NCI-H510A treated with DMSO at 0.1 percent for 48 hours (cell line): ENCODE measurements around the gene CACNA1C.

Experiments
- DNase-seq: peaks from one replicate; lab custom pipeline; 2025; lab: John Stamatoyannopoulos, UW

Gene CACNA1C

DNA sequence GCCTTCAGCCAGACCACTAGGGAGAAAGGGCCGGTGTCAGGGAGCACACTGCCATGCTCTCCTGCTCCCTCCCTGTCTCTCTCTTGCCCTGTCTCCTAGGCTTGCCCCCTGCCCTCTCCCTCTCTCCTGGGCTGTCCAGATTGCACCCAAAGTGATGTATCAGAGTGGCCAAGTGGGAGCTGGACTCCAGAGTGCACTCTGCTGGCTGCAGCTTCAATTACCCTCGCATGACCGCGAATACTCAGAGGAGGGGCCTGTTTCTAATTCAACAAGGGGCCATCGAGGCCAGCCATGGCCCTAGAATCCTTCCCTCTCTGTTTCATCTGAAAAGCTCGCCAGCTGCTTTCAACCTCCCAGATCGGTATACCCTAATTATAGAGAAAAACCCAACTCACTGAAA lies 535.6 kb downstream of the CACNA1C start:
- DNase-seq = no peak

DNA sequence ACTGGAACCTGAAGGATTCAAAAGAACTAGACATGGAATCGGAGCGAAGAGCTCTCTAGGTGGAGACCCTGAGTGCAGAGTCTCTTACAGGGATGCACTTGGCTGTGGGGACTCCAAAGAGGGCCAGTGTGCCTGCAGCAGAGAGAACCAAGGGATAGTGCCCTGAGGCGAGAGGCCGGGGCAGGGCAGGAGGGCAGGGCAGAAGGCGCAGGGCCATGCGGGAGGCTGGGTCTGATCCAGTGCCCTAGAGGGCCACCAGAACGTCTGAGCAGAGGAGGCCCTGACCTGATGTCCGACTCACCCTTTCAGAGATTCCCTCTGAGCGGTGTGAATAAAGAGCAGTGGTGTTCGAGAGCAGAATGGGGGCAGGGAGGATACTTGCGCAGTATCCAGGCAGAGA lies 536.6 kb downstream of the CACNA1C start:
- DNase-seq = no peak

DNA sequence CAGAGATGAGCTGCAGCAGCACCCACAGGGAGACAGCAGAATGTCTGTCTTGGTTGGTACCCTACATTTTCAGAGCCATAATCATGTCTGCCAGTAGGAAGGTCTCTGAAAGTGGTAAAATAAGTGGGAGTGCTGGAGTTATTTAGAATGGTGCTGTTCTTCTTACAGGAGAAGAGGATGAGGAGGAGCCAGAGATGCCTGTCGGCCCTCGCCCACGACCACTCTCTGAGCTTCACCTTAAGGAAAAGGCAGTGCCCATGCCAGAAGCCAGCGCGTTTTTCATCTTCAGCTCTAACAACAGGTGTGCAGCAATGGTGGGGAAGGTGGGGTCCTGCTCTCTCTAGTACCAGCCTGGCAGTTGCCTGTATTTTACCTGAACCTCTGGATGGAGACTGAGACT lies 540.3 kb downstream of the CACNA1C start:
- DNase-seq = no peak

DNA sequence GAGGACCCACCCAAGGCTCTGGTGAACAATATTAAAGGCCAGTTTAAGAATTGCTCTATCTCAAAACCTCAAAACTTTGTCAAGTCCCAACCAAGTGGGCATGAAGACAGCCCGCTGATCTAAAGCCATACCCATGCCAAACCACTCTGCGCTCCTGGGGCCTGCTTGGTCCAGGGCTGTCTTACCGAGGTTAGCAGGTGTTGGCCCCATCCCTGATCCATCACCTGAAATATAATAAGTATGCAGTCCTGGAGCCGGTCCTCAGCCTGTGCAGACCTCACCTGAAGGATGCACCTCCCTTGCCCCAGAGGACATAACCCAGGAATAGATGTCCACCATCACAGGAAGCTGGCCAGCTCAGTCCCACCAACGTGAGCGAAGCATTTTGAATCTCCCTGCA lies 543.7 kb downstream of the CACNA1C start:
- DNase-seq = no peak

DNA sequence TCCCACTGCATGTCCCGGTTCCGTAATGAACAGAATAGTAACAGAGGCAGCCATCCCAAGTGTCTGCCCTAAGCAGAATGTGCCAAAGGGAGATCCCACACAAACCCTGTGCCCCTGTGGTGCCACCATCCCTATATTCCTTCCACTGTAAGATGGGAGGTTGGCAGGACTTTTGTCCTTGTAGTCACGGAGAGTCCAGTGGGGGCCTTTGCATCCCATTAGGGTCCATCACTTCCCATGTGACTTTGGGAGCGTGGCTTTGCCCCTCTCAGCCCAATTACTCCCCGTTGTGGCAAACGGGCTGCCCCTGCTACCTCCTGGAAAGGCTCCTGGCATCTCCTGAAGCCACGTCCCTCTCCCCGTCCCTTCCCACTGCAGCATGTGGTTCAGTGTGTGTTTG lies 552.5 kb downstream of the CACNA1C start:
- no peak for DNase-seq

DNA sequence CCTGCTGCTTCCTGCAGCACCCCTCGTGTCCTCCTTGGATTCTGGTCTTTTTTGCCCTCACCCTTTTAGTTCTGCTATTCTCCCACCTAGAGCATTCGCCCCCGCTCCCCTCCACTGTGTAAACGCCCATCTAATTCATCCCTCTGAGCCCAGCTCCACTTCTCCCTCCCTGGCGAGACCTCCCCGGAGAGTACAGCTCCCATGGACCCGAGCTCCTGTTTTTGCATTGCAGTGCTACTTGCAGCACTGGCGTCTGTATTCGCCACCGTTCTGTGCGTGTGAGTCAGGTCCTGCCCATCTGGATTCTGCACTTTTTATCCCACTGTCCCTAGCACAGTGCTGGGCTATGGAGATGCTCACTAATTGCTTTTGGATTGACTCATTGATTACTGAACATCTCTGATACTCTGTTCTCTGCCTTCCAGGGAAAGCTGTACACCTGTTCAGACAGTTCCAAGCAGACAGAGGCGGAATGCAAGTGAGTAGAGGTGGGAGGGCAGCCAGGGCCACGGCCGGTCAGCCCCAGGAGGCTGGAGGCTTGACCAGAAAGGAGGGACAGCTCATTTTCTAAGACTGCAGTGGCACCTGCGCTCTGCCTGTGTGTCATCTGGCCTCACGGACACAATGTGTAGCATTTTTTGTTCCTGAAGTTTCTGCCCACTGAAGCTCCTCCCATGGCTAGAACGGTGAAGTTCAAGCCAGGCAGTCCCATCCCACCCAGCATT lies 553.6 kb downstream of the CACNA1C start:
- no peak for DNase-seq

DNA sequence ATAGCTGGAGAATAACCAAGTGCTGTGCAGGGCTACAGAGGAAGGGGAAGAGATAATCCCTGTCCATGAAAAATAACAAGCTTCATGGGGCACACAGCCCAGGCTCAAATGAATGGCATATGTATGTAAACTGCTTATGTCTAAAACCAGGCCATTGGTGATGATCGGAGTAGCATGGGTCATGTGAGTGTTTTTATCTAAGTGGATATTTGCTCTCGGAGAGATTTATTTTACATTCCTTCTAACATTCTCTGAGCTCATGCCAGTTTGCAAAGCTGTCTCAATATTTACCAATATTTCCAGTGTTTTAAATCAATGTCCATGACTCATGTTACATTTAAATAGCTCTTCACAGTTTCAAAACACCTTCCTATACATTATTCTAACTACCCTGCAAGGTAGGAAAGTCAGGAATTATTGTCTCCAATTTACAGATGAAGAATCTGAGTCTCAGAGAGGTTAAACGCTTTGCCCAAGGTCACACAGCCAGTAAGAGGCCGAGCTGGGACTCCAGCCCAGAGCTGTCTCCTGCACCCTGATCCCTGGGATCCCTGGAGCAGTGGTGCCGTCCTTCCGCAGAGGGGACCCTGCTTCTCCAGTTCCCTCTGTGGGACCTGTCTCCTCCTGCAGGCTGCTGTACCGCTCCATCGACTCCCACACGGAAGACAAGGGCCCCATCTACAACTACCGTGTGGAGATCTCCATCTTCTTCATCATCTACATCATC lies 555.3 kb downstream of the CACNA1C start:
- DNase-seq = no peak

DNA sequence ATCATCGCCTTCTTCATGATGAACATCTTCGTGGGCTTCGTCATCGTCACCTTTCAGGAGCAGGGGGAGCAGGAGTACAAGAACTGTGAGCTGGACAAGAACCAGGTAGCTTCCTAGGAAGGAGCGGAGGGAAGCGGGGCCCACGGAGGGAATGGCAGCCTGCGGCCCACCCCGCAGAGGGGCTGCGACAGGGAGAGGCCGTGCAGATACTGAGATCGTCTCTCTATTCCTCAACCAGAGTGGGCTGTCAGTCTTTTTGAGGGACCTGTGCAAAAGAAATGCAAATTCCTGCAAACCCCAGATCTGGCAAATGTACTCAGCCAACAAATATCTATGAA lies 555.8 kb downstream of the CACNA1C start:
- no peak for DNase-seq

DNA sequence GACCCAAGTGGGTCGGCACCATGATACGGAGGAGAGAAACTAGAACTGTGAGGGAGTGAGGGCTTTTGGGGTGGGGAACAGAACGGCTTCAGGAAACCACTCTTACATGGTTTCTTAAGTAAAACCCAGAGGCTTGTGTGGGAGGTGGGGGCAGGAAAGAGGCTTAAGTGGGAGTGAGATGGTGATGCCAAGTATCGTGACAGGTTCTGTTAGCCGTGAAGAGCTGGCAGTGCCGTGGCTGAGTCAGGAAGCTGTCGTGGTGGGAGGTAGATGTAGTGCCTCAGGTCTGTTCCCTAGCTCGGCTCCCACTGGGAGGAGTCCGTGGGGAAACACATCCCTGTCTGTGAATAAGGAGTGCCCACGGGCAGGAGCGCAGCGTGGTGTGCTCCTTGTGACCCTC lies 556.2 kb downstream of the CACNA1C start:
- no peak for DNase-seq

DNA sequence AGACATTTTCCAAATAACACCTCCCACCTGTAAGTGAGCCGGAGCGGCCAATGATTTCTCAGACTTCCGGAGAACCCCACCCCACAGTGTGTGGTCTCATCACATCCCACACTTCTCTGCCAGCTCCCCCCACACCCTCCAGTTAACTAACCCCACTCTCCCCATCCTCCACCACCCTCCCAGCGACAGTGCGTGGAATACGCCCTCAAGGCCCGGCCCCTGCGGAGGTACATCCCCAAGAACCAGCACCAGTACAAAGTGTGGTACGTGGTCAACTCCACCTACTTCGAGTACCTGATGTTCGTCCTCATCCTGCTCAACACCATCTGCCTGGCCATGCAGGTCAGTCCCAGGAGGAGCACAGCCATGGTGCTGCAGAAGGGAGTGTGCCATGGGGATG lies 557.6 kb downstream of the CACNA1C start:
- no peak for DNase-seq

DNA sequence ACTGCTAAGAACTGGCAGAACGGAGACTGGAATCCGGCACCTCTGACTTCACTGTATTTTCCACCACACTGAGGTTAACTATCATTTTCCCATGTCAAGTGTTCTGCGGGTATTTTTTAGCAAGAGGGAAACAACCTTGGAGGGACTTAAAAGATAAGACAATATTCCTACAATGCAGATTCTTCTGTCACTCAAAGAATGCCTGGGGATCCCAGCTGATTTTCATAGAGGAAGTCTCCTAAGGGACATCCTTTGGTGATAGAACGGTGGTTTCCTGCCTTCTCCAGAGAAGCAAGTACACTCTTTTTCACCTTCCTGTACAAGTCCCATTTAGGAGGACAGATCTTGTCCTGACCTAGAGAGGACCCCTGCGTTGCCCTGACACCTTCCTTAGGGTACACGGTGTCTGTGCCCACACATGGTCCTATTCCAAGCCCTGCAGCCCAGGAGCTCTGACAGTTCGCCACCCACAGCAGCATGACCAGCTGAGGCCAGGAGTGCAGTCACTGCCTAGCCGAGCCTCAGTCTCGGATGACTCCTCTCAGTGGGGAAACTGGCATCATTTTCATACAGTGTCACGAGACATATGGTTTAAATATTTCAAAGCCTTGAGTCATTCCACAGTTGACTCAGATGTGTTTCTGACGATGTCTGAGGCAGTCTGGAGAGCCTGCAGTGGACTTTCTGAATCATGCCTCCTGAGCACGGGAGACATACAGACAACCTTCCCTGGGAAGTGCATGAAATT lies 560.7 kb downstream of the CACNA1C start:
- DNase-seq = no peak

DNA sequence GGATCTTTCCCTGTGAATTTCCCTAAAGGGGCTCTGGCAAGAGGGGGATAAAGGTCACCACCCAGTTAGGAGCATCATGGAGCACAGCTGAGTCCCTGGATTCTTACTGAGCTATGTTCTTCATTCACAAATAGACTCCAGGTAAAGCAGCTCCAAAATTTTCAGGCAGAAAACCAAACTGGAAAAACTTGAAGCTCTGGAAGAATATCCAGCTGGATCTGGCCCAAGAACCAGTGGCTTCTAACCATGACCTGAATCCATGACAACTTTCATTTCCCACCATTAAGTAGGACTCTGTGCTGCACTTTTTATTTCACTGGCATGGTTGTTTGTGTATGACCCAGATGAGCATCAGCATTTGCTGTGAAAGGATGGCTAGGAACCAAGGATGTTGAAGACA lies 561.6 kb downstream of the CACNA1C start:
- DNase-seq = no peak

DNA sequence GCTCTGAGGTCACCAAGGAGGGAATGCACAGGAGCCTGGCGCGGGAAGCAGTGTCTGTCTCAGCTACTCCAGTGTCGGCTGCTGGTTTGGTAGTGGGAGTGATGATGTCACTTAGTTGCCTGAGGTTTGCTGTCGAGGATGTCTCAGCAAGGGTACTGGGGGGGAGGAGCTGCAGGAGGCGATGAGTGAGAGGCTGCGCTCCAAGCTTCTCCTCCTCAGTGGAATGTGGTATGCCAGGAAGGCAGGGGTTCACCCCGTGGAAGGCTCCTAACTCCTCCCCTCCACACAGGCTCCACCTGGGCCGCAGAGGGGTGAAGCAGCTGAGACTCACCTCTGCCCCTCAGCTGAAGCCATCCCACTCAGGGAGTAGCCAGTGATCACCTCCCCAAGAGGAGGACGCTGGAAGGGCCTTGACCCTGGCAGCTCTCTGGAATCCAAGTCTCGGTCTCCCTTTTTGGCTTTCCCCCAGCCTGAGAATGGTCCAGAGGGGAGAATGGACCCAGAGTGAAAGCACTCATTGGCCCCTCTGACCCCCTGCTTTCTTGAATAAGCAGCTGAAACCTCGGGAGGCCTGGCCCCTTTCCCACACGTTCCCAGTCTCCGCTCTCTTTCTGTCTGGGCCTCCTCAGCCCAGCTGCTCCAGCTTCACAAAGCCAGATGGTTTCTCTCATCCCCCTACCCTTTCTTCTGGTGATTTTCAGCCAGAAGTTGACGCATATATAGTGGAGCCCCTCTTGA lies 563.0 kb downstream of the CACNA1C start:
- no peak for DNase-seq

DNA sequence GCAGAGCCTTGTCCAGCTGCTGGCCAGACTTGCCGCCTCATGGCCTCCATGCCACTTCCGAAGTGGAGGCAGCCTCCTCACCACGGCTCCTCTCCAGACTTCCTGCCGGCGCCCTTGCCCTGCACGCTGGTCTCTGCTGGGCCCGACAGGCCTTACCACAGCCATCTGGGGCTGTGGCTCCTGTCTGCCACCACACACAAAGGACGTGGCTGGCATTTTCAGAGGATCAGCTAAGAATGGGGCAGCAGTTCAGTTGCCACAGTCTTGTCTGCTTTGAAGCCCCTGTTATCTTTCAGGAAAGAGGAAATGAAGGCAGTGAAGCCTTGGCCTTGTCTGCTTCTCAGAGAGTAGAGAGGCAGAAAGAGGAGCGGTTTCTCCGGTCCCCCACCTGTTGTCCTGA lies 564.0 kb downstream of the CACNA1C start:
- DNase-seq = no peak

DNA sequence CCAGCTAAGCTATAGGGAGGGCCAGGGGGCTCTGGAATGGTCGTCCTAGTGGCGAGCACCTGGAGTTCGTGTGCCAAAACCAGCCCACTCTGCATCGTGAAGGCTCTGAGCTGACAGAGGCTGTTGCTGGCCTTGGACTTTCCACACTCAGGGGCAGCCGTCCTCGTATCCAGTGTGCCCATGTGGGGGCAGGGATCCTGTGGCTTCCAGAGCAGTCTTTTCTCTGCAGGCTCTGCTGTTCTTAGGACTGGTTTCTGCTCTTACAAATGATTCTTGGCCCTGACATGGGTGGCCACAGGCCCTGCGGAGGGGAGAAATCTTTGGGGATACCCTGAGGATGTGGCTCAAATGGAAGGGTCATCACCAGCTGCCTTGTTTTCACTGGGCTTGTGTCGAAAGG lies 564.6 kb downstream of the CACNA1C start:
- no peak for DNase-seq

DNA sequence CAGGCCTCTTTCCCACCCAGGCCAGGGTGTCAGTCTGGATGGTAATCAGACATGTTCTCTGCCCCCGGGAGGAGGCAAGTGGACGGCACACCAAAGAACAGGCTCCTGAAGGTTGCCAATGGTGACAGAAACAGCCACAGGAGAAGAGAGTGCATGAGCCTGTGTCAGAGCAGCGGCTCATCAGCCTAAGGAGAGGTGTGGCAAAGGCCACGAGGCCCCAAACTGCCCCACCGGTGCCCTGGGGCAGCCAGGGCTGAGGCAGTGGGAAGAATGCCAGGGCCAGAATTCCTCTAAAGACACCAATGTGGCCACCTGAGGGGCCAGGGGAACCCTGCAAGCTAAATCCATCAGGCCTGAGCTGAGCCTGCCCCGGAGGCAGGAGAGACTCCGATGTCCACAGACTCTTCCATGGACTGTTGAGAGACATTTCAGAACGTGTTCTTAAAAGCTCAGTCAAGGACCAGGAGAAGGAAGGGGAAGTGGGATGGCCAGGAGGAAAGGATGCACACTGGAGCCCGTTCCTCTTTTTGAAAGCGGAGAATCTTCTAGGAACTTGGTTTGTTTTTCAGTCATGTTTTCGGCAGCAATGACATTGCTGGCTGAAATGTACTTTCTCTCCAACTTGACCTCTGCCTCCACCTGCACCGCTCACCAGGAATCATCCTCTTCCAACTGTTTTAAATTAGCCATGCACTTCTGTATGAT lies 565.7 kb downstream of the CACNA1C start:
- DNase-seq = no peak

DNA sequence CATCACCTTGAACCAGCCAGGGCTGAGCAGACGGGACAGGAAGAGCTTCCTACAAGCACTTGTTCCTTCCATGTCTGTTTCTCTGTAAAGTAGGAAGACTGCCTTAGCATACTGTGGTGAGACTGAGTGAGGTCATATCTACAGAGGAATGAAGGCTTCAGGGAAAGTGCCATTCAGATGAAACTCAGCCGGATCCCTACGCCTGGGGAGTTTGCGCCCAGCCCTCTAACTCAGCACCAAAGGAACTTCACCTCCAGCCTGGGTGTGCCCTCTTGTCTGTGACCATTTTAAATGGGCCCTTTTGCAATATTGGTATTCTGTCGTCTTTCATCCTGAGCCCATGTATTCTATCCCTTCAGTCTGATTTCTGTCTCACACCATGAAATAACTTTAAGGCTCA lies 566.3 kb downstream of the CACNA1C start:
- no peak for DNase-seq

DNA sequence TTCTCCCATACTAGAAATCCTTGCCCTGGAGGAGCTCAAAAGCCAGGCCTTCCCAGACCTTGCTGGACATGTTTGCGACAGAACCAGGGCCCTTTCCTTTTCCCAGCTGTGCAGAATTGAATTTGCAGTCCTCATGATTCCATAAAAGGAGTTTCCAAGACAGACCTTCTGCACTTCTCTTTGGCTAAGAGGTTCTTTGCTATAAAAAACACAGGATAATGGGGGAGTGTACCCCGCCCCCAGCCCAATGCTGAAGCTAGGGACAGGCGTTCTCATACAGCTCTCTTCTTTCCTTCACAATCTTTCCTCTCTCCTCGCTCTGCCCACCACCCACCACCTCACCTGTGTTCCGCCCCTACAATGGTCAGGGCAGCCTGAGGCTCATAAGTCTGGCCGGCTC lies 569.7 kb downstream of the CACNA1C start:
- DNase-seq = no peak

DNA sequence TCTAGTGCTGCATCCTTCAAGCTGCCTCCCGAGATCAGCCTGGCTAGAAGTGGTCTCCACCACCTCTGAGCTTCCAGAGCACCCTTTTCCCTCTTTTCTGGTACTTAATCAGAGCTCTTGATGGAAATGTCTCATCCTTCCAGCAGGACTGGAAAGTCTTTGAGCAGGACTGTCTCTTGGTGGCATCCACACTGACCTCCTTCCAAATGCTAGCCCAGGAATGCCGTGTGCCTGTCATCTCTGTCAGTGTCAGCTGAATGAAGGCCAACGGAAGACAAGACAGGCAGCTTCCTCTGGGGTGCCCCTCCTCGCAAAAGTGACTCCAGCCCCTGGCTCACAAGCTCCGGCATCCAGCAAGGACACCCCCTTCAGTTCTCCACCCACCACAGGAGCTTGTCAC lies 570.7 kb downstream of the CACNA1C start:
- no peak for DNase-seq

DNA sequence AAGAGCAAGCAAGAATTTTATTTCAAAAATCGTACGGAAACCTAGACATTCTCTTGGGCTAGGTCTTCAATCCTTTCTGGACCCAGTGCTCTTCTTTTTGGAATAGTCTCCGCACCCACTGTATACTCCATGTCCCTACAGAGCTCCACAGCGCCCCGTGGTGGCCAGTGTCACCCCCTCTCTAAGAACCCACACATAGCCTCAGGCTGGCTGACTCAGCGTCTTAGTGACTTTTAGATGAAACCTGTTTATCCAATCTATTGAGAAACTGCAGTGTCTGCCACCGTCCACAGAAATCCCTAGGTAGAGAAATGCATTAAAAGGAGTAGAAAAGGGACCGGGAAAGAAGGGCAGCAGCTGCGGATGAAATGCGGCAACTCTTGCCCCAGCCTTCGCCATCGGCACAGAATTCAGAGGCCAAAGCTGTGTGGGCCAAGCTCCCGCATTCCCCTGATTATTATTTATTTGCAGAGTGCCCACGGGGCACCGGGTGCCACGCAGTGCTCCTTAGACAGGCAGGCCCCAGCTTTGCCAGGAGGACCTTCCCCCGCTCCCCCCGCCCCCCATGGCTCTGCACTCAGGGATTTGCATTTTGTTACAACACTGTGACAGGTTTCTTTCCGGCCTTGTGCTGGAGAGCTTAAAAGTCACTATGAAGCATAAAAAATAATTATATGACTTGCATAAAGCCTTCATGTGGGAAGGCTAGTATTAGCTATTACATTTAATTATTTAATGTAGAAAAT lies 571.9 kb downstream of the CACNA1C start:
- DNase-seq = no peak

DNA sequence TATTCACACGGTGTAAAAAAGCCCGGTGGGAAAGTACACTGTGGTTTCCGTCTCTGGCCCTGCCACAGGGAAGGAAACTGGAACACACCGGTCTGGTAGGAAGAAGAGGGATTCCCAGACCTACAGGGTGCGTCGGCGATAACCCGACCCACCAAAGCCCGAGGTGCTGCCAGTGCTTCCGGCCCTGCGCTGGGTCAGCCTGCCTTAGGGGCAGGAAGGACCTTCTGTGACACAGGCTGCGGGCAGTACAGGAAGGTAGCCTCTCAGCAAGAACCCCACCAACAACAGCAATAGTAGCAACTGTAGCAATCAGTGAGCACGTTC lies 572.5 kb downstream of the CACNA1C start:
- no peak for DNase-seq
